PFSK-1 (cell line): ENCODE results near the gene GFER.

ENCODE experiments used
- FOXP2 ChIP-seq: optimal IDR thresholded peaks from 2 replicates; pipeline ENCODE3; 2011; ENCODE audit warnings: borderline replicate concordance, control low read depth, inconsistent platforms; ENCODE audit not compliant: insufficient read depth; ENCODE audit errors: extremely low read length, extremely low read depth
- POLR2AphosphoS5 ChIP-seq: IDR thresholded peaks from 2 replicates; pipeline ENCODE4 v1.6.1; 2012; ENCODE audit warnings: low read depth, mild to moderate bottlenecking, control low read depth, low read length, moderate library complexity
- SIN3A ChIP-seq: IDR thresholded peaks from 2 replicates; pipeline ENCODE4 v1.6.1; 2012; ENCODE audit warnings: mild to moderate bottlenecking, low read length, moderate library complexity, borderline replicate concordance; ENCODE audit not compliant: insufficient read depth
- TAF1 ChIP-seq: IDR thresholded peaks from 2 replicates; pipeline ENCODE4 v1.6.1; 2012; ENCODE audit warnings: low read length, control low read depth, borderline replicate concordance; ENCODE audit not compliant: insufficient read depth
- TF ChIP-seq, protein P1 (sequence below), 2 experiments: IDR thresholded peaks; 2 replicates each; pipeline versions ENCODE4 v1.6.1 to v1.8.0; 2011 to 2012; ENCODE audit warnings: low read depth in 2 of 2, low read length in 2 of 2, control low read depth in 1 of 2, inconsistent platforms in 1 of 2, mild to moderate bottlenecking in 1 of 2, moderate library complexity in 1 of 2; ENCODE audit not compliant: insufficient read depth in 1 of 2

GFER gene

DNA sequence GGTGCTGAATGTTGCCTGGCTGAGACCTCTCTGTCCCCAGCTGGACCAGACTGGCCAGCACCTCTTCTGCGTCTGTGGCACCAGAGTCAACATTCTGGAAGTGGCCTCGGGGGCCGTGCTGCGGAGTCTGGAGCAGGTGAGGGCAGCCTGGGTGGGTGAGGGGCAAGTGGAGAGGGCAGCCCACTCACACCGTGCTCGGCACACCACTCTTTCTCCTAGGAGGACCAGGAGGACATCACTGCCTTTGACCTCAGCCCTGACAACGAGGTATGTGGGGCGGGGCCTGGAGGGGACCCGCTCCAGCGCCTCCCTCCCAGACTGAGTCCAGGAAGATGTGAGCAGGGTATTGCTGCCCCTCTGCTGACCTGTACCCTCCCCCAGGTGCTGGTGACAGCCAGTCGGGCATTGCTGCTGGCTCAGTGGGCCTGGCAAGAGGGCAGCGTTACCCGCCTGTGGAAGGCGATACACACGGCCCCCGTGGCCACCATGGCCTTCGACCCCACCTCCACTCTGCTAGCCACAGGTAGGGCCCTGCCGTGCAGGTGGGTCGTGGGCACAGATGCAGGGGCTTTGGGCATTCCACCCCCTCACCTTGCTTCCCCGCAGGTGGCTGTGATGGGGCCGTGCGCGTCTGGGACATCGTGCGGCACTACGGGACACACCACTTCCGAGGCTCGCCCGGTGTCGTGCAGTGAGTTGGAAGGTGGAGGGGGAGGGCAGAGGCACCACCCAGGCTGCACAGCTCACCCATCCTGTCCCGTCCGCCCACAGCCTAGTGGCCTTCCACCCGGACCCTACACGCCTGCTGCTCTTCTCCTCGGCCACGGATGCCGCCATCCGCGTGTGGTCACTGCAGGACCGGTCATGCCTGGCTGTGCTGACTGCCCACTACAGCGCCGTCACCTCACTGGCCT lies 9.6 kb upstream of the GFER start:
- TF ChIP-seq POLR2AphosphoS5, result no peak
- no peak for TF ChIP-seq TAF1
- TF ChIP-seq, protein P1, sequence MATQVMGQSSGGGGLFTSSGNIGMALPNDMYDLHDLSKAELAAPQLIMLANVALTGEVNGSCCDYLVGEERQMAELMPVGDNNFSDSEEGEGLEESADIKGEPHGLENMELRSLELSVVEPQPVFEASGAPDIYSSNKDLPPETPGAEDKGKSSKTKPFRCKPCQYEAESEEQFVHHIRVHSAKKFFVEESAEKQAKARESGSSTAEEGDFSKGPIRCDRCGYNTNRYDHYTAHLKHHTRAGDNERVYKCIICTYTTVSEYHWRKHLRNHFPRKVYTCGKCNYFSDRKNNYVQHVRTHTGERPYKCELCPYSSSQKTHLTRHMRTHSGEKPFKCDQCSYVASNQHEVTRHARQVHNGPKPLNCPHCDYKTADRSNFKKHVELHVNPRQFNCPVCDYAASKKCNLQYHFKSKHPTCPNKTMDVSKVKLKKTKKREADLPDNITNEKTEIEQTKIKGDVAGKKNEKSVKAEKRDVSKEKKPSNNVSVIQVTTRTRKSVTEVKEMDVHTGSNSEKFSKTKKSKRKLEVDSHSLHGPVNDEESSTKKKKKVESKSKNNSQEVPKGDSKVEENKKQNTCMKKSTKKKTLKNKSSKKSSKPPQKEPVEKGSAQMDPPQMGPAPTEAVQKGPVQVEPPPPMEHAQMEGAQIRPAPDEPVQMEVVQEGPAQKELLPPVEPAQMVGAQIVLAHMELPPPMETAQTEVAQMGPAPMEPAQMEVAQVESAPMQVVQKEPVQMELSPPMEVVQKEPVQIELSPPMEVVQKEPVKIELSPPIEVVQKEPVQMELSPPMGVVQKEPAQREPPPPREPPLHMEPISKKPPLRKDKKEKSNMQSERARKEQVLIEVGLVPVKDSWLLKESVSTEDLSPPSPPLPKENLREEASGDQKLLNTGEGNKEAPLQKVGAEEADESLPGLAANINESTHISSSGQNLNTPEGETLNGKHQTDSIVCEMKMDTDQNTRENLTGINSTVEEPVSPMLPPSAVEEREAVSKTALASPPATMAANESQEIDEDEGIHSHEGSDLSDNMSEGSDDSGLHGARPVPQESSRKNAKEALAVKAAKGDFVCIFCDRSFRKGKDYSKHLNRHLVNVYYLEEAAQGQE (IDR thresholded peaks at IDR 0.05; ENCODE audit: insufficient read depth in 1 of 2, low read depth in 2 of 2, low read length in 2 of 2), result no peak

DNA sequence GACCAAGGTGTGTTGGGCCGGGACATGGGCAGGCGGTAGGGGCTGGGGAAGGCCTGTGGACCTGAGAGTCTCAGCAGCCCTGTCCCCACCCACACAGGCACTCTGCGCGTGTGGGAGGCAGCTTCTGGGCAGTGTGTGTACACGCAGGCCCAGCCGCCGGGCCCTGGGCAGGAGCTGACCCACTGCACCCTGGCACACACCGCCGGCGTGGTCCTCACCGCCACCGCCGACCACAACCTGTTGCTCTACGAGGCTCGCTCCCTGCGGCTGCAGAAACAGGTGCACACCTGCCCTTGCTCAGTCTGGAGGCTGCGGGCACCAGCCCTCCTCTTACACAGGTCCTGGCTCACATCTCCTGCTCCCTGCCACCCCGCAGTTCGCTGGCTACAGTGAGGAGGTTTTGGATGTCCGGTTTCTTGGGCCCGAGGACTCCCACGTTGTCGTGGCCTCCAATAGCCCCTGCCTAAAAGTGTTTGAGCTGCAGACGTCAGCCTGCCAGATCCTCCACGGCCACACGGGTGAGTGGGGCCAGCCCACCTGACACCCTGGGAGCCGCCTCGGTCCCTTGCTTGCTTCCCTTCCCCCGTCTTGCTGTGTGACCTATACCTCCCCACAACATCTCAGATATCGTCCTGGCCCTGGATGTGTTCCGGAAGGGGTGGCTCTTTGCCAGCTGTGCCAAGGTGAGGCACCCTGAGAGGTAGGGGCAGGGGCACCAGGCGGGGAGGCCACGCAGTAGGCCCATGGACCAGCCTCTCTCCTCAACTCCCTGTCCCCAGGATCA lies 8.4 kb upstream of the GFER start:
- no peak for TF ChIP-seq POLR2AphosphoS5
- TF ChIP-seq SIN3A, result no peak
- no peak for TF ChIP-seq FOXP2
- TF ChIP-seq, protein P1 (IDR thresholded peaks at IDR 0.05; ENCODE audit: insufficient read depth in 1 of 2, low read depth in 2 of 2, low read length in 2 of 2), result no peak

DNA sequence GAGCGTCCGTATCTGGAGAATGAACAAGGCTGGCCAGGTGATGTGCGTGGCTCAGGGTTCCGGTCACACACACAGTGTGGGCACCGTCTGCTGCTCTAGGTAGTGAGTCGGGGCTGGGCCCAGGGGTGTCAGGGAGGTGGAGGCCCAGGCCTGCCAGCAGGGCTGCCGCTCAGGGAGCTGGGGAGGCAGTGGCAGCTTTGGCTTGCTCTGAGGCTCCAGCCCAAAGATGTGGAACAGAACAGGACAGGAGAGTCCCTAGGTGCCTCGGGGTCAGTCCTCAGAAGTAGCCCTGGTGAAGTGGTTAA lies 7.8 kb upstream of the GFER start:
- TF ChIP-seq POLR2AphosphoS5, result no peak
- TF ChIP-seq SIN3A, result no peak
- TF ChIP-seq FOXP2, result no peak
- no peak for TF ChIP-seq TAF1
- TF ChIP-seq, protein P1 (IDR thresholded peaks at IDR 0.05; ENCODE audit: insufficient read depth in 1 of 2, low read depth in 2 of 2, low read length in 2 of 2), result no peak

DNA sequence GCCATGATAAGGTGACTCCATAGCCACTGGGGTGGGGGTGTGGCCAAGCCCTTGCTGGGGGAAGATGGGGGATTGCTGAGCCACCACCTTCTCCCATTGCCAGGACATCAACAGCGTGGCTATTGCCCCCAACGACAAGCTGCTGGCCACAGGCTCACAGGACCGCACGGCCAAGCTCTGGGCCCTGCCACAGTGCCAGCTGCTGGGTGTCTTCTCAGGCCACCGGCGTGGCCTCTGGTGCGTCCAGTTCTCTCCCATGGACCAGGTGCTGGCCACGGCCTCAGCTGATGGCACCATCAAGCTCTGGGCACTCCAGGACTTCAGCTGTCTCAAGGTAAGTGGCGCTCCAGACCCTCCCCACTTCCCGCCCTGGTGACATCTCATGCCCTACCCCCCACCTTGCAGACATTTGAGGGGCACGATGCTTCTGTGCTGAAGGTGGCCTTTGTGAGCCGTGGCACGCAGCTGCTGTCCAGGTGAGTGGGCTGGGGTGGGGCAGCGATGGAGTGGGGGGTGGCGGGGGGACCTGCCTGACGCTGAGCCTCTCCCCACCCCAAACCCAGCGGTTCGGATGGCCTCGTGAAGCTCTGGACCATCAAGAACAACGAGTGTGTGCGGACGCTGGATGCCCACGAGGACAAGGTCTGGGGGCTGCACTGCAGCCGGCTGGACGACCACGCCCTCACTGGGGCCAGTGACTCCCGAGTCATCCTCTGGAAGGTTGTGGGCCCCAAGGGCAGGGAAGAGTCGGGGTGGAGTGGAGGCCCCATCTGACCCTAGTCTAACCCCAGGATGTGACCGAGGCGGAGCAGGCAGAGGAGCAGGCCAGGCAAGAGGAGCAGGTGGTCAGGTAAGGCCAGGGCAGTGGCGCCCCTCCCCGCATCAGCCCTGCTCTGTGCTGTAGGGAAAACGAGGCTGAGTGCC lies 6.8 kb upstream of the GFER start:
- TF ChIP-seq TAF1 (no peak), POLR2AphosphoS5 (no peak), SIN3A (no peak), FOXP2 (no peak)
- TF ChIP-seq, protein P1 (IDR thresholded peaks at IDR 0.05; ENCODE audit: insufficient read depth in 1 of 2, low read depth in 2 of 2, low read length in 2 of 2), result no peak
